GM18861 (cell line): ENCODE results near the gene SRD5A3.

Experiments
- ATAC-seq: cut with Tn5 transposase; IDR thresholded peaks from one replicate; pipeline ENCODE4 v1.9.1; 2021; ENCODE audit not compliant: unreplicated experiment

SRD5A3 gene

GRCh38 chr4:55372259-55372658 is 26.2 kb downstream of the SRD5A3 start:
- no peak for ATAC-seq

- no peak for ATAC-seq
Observed at GRCh38 chr4:55373461-55373860, 27.4 kb downstream of the SRD5A3 start.

DNA sequence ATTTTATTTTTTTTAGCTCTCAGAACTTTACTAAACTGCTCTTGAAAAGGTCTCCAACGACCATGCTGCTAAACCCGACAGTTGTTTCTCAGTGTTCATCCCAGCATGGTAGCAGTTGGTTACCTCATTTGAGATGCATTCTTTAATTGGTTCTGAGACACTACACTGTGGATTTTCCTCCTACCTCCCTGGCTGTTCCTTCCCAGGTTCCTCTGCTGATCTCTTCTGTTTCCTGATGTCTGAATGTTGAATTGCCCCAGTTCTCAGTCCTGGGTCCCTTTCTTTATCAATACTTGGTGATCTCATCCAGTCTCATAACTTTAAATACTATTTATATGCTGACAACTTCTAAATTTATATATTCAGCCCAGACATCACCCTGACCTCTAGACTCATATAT is 30.7 kb downstream of the SRD5A3 start:
- ATAC-seq, result no peak

DNA sequence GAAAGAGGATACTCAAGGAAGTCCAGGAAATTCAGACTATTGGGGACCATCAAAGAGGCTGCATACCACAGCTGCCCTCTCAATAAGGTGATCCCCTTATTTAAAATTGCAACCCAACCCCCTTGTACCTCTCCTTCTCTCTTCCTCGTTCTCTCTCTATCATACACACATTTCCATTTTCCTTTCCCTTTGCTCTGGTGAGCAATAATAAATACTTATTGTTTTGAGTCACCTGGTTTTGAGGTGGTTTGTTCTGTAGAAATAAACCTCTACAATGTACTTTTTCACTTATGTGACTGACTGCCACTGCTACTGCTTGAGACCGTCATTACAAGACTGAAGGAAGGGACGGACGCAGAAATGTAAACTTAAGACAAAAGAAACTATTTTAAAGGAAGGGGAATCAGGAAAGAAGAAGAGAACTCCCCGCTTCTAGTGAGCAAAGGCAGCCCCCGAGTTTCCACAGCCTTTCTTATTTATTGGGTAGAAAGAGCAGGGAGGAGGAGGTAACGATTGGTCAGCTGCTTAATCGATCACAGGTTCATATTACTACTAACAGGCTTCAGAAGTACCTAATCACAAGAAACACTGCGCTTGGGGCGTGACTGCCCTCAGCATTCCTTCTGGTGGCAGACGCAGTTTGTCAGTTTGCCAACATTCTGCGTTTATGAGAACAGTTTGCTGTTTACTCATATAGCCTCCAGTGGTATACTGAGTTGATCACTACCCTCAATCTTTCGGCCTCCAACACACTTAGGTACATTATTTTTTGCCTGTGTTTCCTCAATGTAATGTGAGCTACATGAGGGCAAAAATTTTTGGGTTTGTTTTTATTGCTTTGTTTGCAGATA is 32.8 kb downstream of the SRD5A3 start:
- no peak for ATAC-seq

DNA sequence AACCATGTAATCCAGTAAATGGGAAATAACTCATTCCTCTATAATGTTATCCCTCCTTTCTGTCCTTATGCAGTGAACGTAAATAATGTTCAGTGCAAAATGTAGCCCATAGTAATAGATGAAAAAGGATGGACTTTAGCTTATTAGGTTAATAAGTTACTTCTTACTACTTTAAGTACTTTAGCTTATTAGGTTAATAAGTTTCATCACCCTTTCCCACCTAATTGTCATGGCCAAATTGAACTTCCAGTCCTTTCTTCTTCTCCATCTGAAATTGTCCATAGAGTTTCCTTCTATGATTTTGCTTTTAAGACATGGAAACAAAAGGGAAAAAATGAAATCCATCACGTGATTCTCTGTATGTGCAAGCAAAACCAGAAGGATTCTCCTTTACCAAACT is 34.5 kb downstream of the SRD5A3 start:
- ATAC-seq, result no peak

GRCh38 chr4:55381502-55381901 is 35.5 kb downstream of the SRD5A3 start:
- ATAC-seq, result no peak

GRCh38 chr4:55382488-55383003 is 36.5 kb downstream of the SRD5A3 start:
- ATAC-seq, result no peak

DNA sequence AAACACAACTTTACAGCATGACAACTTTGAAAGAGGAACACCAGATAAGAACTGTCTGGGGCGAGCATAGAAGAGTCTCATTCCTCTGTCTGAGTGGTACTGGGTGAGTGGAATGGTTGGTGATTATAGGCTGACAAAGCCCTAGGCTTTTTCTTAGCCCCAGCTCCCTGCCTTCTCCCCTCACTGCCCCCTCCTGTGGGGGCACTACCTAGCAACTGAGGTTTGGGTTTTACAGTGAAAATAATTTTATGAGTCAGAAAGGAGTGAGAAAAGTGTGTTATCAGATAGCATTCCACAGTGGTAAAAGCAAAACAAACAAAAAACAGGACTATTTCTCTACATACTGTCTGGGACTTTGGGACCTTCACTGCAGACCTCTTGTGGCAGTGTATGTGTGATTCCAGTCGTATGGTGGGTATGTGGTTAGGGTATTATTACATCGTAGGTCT is 39.2 kb downstream of the SRD5A3 start:
- ATAC-seq, result no peak

- peak; percentile 78 for ATAC-seq
Observed at GRCh38 chr4:55386073-55386472, 40.0 kb downstream of the SRD5A3 start.

DNA sequence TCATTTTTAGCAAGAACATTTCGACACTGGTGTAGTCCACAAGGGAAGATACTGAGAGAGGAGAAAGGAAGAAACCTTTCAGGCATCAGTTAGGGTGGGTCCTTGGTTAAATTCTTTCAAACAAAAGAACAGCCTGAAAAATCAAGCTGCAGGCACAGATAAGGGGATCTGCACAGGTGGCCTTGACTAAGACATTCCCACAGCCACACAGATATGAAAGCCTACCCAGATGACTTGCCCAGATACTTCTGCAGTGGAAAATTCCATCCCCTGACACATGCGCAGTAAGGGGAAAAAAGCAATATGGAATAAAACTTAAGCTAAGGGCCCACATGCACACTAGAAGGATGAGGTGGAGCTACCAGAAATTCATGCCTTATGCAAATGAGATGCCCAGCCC is 40.8 kb downstream of the SRD5A3 start:
- ATAC-seq, result no peak

GRCh38 chr4:55393461-55394320 is 47.6 kb downstream of the SRD5A3 start:
- peak; percentile 23 for ATAC-seq

DNA sequence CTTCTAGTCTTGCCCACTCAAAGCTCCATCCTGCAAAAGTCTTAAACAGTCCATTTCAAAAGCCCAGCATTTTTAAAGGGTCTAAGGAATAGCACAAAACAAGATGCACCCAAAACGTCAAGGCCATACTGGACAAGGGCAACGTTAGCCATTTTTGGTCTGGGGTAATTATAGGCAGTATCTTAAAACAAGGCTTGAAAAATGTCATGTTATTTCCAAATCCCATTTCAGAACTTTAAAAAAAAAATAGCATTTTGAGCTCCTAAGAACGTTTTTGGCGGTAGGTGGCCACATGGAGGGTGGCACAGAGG is 49.1 kb downstream of the SRD5A3 start:
- no peak for ATAC-seq

DNA sequence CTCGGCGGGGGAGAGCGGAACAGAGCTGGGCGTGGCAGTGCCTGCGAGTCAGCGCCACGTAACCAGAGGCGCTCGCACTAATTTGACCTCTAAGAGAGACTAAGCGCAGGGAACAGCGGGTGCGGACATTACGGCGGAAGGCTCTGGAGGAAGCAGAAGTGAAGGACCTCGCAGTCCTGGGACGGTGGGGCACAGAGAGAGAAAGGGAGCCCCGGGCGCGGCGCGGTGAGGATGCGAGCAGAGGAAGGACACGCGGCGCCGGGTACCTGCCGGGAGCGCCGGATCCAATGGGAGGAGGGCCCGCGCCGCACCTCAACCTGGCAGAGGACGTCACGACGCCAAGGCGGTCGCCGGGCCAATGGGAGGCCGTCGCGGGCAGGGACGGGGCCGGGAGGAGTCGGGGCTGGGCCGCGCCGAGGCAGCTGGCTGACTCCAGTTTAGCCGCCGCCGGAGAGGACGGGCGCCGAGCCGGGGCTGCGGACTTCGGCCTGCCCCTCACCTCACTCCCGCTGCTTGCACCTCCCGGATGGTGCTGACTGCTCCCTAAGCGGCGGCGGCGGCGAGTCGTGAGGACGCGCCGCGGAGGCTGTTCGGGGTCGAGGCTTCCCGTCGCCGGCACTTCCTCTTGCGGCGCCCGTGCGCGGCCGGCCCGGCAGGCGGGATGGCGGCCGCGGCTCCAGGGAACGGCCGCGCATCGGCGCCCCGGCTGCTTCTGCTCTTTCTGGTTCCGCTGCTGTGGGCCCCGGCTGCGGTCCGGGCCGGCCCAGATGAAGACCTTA is 49.7 kb downstream of the SRD5A3 start, which contains the start of gene TMEM165:
Gene TMEM165, plus strand, starts transcription at position 429 of the 779 bp plus-strand sequence. Its CDS starts 233 bp downstream, at position 662.
- ATAC-seq, result peak; percentile 77

DNA sequence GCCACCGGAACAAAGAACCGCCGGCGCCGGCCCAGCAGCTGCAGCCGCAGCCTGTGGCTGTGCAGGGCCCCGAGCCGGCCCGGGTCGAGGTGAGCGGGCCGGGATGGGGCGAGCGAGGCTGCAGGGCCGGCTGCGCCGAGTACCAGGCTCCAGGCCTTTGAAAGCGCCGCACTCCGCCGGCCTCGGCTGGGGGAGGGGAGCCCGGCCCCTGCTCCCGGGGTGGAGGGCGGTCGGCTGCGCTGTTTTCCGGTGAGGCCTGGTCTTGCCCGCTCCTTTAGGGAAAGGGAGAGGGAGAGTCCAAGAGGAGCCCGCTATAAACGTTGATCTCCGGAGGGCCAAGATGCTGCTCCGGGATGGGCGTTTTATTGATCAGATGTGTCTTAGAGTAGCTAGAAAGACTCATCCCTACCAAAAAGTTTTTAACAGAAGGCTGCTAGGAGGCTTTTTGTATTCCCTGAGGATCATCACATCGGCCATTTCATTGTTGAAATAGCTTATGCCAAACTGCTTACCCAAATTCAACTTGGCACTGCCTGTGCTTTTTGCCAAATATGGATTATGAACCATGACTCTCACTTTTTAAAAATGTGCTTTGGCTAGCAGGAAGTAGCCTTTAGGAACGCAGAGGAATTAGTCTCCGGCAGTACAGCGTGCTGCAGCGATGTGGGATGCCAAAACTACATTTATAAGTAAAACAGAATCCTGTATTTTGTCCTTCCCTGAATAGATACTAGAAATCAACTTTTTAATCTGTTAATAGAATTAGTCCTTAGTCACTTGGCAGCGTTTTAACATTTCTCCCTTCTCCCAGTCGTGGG is 50.5 kb downstream of the SRD5A3 start:
- peak; percentile 15 for ATAC-seq

DNA sequence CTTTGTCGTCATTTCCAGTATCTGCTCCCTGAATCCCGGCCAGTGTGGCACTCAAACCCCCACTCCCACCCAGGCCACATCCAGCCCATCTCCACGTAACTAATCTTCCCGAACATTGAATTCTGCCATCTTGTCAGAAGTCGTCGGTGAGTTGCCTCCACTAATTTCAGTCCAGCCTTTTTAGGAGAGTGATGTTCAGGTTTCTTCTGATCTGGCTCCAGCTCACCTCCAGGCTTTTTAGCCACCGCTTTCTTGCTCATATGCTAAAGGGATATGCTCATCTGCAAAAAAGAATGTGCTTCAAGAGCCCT is 51.0 kb downstream of the SRD5A3 start:
- no peak for ATAC-seq

GRCh38 chr4:55397520-55398321 is 51.7 kb downstream of the SRD5A3 start:
- no peak for ATAC-seq

- ATAC-seq, result no peak
Observed at GRCh38 chr4:55398461-55398860, 52.4 kb downstream of the SRD5A3 start.

DNA sequence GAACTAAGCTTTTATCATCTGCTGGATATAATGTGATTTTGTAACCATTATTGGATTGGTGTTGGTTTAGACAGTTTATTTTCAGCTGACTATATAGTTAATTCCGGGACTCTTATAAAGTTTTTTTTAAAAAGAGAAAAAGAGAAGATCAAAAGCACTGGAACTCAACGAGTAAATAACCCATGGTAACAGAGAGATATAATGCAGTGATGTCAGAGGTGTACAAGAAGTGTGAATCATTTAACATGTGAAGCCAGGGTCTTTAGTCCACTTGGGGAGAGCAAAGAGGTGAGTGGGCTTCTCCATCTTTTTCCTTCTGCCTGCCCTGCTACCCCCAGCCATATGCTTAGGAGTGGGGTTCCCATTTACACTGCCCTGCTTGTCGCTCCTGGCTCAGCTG is 52.9 kb downstream of the SRD5A3 start:
- ATAC-seq, result no peak

- ATAC-seq, result no peak
Observed at GRCh38 chr4:55399581-55399980, 53.5 kb downstream of the SRD5A3 start.

- ATAC-seq, result no peak
Observed at GRCh38 chr4:55405073-55405472, 59.0 kb downstream of the SRD5A3 start.
